AG04449 (cell line): ENCODE results near the gene CPXM2.

Experiments
- CTCF ChIA-PET: fragments of 350-600 bp; formaldehyde crosslinking; extraction: SDS; loops from one replicate; lab custom pipeline; 2021; ENCODE audit warnings: antibody characterized with exemption; lab: Yijun Ruan, JAX
- POLR2A ChIA-PET: fragments of 400-600, 350-600 bp; formaldehyde crosslinking; extraction: SDS; loops from one replicate; lab custom pipeline; 2020; ENCODE audit warnings: antibody characterized with exemption, inconsistent platforms; lab: Yijun Ruan, JAX
- DNase-seq: peaks from one replicate; pipeline ENCODE4 v3.0.0-alpha.2; 2010; ENCODE audit warnings: low read depth, low spot score
- H3K4me3 ChIP-seq: 2 replicates; pipeline ENCODE4 v1.5.1; 2011; ENCODE audit warnings: low read depth, mild to moderate bottlenecking, control low read depth, low read length
- TF ChIP-seq, protein P1 (sequence below): IDR thresholded peaks from one replicate; pipeline ENCODE4 v1.5.1; 2011; ENCODE audit warnings: mild to moderate bottlenecking, moderate library complexity, low read length, control low read depth, inconsistent platforms; ENCODE audit not compliant: insufficient read depth; ENCODE audit errors: missing control alignments

CPXM2 gene

DNA sequence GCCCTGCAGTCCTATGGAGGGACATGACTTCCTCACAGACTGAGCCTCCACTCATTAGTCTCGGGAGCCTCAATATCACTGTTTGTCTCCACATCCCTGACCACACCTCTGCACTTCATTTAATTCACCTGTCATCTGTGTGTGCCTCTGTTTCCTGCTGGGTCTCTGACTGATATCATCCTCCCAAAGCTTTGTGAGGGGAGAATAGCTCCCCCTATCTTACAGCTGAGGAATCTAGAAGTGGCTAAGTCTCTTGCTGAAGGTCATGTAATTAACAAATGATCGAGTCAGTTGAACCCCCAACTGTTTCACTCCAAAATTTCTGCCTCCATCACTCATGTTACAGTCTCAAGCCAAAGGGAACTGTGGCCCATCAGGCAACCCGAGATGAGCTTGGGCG, 5.5 kb upstream of the CPXM2 start:
- H3K4me3 ChIP-seq = no peak overlapping the region
- TF ChIP-seq, protein P1, sequence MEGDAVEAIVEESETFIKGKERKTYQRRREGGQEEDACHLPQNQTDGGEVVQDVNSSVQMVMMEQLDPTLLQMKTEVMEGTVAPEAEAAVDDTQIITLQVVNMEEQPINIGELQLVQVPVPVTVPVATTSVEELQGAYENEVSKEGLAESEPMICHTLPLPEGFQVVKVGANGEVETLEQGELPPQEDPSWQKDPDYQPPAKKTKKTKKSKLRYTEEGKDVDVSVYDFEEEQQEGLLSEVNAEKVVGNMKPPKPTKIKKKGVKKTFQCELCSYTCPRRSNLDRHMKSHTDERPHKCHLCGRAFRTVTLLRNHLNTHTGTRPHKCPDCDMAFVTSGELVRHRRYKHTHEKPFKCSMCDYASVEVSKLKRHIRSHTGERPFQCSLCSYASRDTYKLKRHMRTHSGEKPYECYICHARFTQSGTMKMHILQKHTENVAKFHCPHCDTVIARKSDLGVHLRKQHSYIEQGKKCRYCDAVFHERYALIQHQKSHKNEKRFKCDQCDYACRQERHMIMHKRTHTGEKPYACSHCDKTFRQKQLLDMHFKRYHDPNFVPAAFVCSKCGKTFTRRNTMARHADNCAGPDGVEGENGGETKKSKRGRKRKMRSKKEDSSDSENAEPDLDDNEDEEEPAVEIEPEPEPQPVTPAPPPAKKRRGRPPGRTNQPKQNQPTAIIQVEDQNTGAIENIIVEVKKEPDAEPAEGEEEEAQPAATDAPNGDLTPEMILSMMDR = no peak
- ChIA-PET POLR2A (no interaction called here), CTCF (interaction anchor here (0.8 to 1.7 kb wide), 4 partner anchors 11 to 33 kb away, joined by 3 to 4 read pairs (median 4); no protein-coding TSS in a partner anchor)
- DNase-seq = no peak

DNA sequence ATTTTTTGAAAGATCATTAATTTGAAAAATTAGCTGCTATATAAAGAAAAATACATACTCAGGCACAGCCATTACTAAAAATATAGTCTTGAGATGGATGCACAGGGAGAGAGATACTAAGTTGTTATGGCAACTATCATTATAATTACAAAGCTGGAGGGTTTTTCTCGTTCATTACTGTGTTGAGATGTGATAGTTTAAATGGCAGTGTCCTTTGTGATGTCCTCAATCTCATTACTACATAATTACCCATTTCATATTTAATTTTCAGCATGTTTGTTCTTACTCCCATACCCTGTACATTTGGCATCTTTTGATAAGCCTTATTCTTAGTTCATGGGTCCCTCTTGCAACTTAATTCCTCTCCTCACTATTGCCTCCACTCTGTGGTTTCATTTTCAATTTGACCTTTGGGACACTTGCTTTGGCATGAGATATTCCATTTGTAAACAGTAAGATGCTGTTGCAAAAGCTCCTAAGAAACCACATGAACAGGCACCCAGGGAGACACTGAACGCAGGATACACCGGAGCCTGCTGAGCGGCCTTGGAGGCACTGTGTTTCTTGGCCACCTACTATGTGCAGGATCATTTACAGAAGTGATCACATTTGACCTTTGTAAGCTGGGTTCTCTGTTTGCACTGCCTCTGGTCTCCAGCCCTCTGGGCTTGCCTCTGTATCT, 4.8 kb upstream of the CPXM2 start:
- POLR2A ChIA-PET = no interaction called here
- CTCF ChIA-PET = interaction anchor here (1.2 to 1.7 kb wide), 3 partner anchors 12 to 33 kb away, joined by 3 to 4 read pairs (median 4); no protein-coding TSS in a partner anchor
- TF ChIP-seq, protein P1 = no peak
- H3K4me3 ChIP-seq = no peak overlapping the region
- DNase-seq = no peak

DNA sequence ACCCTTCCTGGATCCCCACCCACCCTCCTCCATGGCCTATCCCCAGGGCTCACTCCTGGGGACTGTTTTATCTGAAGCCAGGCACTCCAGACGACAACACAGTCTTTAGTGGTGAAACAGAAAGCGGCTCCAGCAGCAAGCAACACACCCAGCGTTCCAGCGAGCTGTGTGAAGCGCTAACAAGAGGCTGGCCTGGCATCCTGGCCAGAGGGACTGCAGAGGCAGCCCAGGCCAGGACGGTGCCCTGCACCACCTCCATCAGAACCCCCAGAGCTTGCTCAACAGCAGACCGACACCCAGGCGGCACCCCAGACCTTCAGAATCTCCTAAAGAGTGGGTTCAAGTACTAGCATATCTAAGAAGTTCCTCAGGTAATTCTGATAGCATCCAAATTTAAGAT, 2.0 kb upstream of the CPXM2 start:
- DNase-seq = no peak
- CTCF ChIA-PET = no interaction called here
- TF ChIP-seq, protein P1 = no peak
- H3K4me3 ChIP-seq = no peak overlapping the region
- POLR2A ChIA-PET = no interaction called here

DNA sequence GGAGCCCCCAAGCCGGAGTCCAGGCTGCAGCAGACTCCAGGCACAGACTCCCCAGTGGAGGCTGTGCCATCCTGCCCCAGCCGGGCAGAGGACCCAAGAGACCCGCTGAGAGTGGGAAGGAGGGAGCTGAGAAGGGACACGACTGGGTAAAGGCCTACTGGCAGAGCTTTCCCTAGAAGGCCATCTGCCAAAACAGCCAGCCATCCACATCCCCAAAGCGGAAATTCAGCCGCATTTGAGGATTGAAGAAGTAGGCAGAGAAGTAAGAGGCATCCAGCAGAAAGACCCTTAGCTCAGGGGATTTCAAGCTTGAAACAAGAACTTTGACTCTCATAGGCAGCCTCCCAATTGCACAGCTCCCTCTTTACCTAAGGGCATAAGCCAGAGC, 857 bp downstream of the CPXM2 start:
- POLR2A ChIA-PET = interaction anchor here (0.6 kb wide), 1 partner anchor 42 kb away, joined by 3 read pairs; no protein-coding TSS in a partner anchor
- DNase-seq = no peak
- peak overlapping the region; percentile 52 for H3K4me3 ChIP-seq
- TF ChIP-seq, protein P1 = no peak
- CTCF ChIA-PET = interaction anchor here (1.3 to 1.6 kb wide), 2 partner anchors 41 to 308 kb away, joined by 3 to 4 read pairs; no protein-coding TSS in a partner anchor

DNA sequence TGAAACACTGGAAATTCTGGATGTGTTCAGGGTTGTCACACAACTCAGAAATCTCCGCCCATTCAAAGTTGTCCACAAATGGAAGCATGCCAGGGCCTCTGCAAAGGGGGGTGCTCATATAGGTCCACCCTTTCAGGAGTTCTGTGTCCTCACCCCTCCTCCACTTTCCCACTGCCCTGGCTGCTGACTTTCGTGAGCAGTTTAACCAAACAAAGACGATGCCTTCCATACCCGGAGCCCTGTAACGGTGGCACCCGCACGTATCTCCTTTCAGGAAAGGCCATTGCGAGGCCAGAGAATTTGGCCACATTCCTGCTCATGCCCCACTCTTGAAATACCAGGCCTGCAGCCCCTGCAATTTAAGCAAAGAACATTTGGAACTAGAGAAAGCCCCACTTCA, 1.4 kb downstream of the CPXM2 start:
- peak overlapping the region; percentile 52 for H3K4me3 ChIP-seq

DNA sequence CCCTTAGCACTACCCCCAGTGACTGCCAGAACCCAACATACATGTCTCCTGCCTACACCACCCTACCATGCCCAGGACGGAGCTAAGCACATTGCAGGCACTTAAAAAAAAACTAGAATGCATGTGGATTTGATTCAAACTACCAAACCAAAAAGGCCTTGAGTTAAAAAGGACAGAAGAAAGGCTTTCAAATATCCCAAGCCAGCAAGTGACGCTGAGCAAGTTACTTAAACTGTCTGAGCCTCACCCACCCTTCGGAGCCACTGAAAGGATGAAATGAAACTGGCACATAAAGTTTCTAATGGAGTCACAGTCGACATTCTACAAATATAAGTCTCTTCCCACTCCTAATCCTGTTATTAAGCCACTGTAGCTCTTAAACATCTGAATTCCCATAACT, 1.8 kb downstream of the CPXM2 start:
- peak overlapping the region; percentile 52 for H3K4me3 ChIP-seq

More for the DNA sequence above, 1.4 kb downstream of the CPXM2 start:
- POLR2A ChIA-PET = no interaction called here
- no peak for DNase-seq
- CTCF ChIA-PET = interaction anchor here (1.6 kb wide), 1 partner anchor 308 kb away, joined by 4 read pairs; no protein-coding TSS in a partner anchor
- TF ChIP-seq, protein P1 = no peak

More for the DNA sequence above, 1.8 kb downstream of the CPXM2 start:
- TF ChIP-seq, protein P1 = no peak
- DNase-seq = no peak
- ChIA-PET CTCF (interaction anchor here (1.6 kb wide), 1 partner anchor 43 kb away, joined by 4 read pairs; no protein-coding TSS in a partner anchor), POLR2A (no interaction called here)
